GM18867 (cell line): ENCODE data around the gene PALLD.

Experiments used
- ATAC-seq: cut with Tn5 transposase; IDR thresholded peaks from one replicate; pipeline ENCODE4 v1.9.1; 2021; ENCODE audit warnings: mild to moderate bottlenecking, moderate library complexity; ENCODE audit not compliant: unreplicated experiment

Gene PALLD

DNA sequence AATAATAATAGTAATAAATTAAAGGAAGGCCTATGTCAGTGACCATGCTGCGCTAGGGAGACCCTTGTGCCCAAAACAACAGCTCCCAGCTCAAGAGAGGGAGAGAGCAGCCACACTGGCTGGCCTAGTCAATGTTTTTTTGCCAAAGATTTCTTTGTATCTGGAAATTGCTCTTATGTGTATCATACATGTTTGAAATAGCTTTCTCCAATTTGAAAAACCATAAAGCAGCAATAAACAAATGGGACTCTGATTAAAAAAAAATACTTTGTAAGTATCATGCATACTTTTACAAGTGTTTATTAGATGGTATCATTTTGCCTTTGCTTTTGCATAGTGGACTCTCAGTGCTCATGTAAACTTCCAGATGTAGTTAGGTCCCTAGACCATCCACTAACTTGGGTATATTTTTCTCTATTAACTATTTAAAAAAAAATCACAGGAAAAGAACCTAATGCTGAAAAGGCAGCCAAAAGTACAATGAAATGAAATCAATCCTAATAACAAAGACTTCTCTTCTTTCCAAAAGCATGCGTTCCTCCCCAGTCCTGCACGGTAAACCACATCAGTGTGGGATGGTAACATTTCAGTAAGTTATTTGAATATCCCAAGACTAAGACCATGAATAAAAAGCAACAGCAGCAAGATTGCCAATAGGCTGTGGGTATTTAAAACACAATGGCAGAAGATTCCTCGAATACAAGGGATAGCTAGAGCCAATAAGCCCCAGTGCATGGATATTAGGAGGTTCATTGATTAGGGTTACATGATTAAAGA is 117.6 kb downstream of the PALLD start:
- ATAC-seq, result no peak

DNA sequence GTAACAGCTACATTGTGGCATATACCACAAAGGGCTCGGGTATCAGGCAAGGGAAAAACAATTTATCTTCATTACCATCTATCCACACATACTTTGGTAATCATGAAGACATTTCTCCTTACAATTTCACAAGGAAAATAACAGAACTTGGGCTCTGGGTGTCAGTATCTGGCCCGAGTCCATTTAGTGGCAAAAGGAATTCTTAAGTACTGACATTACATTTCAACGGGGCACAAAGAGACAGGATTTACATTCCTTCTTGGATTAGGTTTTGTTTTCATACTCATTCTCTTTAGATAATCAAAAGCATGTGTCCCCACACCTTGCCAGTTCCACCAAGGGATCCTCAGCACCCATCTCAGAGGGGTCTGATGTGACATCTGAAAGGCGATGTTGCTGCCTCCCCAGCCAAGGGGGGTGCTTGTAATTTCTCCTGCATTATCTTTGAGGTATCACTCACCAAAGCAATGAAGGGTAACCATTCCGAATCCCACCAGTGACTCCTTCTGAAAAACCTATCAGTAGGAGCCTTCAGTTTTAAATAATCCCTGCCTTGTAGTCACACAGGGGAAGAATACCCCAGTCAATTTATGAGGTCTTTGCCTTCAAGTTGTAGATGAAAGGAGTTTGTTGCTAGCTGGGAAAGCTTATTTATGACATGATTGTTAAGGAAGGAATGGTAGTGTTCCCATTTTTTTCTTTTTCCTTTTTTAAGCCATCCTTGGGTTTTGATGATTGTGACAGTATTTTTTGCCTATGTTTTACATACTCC is 118.6 kb downstream of the PALLD start:
- no peak for ATAC-seq

DNA sequence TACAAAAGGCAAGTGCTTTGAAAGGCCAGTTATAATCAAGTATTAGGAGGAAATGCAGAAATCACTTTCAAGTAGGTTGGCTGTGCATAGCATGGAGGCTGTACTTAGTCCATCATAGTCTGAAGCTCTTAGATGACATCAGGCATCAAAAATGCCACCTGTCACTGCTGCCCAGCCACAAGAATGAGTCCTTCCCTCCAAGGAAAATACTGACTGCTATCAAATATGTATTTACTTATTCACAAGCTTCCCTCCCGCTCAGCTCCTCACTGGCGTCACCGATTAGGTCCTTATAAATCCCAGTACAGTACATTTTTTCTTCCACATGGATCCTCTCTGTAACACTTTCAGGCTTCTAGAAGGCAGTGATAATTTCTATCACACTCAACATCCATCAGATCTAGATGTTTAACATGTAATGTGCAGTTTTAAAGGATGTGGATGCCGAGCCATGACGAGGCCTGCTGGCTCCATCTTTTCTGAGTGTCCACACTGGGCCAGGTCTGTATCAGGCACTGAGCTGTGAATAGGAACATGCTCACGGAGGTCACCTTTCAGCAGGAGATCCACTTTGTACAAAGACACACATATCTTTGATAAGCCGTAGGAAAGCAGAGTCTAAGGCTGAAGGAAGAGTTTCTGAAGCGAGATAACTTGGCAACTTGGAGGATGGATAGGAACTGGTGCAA is 121.9 kb downstream of the PALLD start:
- no peak for ATAC-seq

DNA sequence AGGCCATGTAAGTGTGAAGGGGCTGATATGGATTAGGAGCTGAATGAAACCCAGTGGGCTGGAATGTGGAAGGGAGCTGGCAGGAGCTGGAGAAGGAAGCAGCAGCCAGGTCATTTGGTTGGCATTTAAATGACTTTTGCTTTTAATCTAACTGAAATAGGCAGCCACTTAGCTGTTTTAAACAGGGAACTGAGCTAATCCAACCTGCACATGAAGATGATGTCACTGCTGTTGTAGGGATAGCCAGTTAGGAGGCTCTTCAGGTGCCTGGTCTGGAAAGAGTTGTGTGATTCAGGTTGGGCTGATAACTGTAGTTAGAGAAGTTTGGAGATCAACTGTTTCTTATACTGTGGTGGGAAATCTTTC is 122.4 kb downstream of the PALLD start:
- ATAC-seq, result no peak

DNA sequence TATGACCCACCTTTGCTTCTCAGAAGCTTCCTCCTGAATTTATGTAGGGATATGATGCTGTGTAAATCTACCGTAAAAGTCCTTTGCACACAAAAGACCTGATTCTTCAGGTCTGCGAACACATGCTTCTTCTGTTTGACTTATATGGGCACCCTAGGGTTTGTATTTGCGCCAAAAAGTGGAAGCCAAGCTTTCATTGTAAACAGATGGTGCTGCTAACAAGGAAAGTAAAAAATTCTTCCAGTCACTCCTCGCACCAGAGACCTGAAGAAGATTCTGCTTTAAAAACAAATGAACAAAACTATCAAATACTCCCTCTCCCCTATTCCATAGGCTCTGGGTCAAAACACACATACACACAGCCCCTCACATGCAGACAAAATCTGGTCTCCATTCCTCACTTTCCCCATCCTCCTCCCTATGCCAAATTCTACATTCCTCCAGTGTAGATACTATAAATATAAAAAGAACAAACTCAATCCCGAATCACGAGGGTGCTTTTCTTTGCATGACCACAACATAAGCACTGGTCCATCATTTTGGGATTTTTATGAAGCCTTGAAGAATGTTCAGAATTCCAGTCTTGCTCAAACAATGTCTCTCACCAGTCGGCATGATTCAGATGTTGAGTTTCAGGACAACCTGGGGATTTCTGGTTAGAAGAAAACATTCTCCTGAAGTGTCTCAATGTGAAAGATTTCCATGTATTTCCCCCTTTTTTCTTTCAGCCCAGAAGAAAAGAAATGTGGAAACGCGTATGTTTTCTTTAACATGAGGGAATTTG is 125.1 kb downstream of the PALLD start:
- ATAC-seq, result no peak

DNA sequence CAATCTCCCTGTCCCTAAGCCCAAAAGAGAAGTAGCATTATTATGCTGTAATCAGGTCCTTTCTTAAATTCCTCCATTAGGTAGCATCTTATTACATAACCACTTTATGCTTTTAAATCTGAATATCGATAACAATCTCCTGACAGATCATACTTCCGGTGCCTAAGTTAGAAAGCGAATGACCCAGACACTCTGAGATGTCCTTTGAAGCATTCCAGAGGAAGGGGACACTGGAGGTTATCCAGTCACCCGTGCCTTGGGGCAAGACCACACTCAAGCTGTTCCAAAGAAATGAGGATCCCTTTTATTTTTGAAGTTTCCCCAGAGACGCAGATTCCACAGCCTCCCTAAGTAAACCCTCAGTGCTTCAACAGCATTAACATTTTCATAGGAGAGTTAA is 125.7 kb downstream of the PALLD start:
- no peak for ATAC-seq

DNA sequence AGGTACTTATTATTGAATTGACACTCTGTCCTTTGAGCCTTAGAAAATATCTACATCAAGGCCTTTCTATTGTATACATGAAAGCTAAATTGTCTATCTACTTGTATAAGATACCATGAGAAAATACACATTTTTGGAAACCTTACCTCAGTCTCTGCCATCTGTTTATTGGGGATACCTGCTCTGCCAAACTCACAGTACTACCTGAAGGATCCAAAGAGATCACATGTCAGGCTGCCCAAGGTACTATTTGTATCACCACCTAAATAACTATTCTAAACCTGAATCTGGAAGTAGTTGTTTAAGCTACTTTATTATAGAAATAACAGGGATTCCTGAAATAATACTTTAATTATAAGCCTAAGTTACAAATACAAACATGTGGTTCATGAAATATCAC is 126.2 kb downstream of the PALLD start:
- no peak for ATAC-seq

DNA sequence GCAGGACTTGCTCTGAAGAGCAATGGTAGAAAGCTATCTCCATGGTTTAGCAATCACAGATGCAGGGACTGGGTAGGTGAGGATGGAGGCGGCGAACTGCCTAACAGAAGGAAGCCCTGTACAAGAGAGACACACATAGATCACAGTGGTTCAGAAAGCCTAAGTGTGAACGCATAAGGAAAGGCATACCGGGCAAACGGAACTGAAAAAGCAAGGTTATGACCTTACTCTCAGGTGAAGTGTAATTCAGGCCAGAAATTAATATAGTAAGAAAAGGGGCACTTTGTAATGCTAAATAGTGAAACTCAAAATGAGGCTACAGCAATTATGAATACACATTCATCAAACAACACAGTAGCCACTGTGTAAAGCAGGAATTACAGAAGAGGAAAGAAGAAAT is 126.6 kb downstream of the PALLD start:
- ATAC-seq, result no peak

DNA sequence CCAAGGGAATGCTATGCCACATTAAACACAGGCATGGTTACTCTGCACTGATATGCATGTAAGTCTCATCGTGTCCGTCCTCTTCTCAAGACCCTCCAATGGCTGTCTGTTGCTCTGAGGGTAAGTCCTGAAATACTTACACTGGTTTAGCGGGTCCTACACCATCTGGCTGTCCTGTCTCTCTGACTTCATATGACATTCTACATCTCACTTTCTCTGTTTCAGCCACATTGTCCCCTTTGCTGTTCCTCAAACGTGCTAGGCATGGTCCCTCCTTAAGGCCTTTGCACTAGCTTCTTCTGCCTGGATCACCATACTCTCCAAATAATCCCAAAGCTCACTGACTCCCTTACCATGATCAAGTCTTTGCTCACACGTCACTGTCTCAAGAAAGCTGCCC is 131.4 kb downstream of the PALLD start:
- ATAC-seq, result no peak

DNA sequence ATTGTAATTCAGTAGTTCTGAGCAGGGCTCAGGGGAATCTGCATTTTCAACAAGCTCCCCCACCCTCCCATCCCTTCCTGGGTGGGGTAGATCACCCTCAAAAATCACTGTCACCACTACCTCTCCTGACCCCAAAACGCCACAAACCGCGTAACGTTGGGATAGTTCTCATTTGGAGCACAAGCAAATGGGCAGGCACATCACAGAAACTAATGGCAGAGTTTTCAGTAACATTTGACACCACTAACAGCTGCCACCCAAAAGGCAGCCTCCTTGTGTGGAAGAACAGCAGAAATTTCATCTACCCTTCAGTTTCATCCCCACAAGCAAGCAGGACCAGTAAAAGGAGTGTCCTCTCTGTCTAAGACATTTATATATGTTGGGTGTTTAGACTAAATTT is 132.7 kb downstream of the PALLD start:
- no peak for ATAC-seq

DNA sequence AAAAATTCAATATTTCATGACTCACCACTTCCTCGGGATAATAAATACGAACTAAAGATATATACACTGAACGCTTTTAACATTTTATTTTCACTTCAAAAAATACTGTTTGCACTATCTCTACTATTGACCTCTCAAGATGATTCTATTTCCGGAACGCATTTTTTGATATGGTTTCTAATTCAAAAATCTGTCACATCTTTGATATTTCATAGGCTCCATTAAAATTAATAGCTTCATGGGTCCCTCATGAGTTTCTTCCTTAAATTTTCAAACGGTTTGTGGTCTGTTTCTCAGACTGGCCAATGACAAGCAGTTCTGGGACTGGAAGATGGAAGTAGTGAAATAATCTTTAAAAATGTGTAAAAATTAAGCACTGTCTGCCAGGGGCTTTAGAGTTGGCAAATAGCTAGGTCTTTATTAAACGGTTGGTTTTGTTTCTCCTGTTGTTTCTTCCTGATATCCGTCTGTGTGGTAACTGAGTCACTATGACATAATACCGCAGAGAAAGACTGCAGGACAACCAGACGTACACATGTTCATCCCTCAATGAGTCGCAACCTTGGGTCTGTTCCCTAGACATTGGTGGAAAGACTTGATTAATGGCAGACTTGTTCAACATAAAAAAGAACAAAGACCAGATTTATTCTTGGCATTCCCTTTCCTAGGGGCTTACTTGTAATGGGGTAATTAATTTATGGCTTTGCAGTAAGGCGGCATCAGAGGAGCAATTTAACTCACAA is 133.8 kb downstream of the PALLD start:
- no peak for ATAC-seq

DNA sequence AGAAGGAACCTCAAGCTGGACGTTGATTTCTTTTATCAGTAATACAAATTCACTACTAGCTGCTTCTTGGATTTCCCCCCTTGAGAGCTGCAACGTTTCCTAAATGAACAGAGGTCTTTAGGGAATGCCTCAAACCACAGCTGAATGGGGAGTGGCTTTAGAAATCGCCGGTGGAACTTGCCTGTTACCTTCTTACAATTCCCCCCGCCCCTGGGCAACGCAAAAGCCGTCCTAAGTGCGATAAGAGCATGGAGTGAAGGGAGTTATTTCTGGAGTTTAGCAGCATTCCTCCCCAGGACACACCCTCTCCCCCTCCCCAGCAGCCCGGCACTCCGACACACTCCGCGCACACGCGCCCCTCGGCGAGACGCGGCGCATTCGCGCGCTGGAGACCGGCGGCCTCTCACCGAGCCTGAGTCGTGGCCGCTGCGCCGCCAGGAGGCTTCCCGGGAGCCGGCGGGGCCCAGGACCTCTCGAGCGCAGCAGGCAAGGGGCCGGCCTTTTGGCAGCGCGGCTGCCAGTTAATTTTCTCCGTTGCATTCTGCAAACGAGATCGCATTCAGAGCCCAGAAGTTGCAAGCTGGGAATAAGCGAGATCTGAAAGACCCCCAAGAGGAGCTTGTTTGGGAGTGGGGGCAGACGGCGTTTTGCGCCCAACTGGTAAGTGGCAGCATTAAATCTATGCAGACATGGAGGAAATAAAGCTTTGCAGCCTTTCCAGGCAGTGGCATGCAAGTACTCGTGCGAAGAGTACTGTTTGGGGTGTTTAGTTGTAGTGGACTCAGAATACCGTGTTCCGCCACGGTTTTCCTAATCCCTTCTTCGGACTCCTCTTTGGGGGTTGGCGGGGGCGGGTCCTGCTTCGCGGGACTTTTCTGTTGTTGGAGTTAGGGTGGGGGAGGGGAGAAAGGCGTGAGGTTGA is 134.7 kb downstream of the PALLD start:
- ATAC-seq, result no peak

DNA sequence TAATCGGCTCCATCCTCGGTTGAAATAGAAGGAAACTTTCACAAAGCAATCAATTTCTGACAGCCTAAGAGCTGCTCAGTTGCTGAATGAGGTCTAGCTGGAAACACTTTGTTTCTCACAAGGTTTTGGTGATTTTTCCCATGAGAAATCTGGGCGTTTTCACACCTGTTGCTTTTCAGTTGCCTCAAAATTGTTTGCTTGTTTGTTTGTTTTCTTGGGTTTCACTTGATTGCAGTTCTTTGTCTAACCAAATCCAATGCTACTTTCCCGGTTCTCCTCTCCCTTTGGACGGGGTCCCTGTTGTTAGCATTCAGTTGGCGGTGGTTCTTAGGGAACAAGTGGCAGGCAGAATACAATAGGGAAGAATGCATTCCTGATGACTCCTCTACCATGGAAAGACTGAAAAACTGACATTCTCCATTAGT is 135.5 kb downstream of the PALLD start:
- ATAC-seq, result no peak

DNA sequence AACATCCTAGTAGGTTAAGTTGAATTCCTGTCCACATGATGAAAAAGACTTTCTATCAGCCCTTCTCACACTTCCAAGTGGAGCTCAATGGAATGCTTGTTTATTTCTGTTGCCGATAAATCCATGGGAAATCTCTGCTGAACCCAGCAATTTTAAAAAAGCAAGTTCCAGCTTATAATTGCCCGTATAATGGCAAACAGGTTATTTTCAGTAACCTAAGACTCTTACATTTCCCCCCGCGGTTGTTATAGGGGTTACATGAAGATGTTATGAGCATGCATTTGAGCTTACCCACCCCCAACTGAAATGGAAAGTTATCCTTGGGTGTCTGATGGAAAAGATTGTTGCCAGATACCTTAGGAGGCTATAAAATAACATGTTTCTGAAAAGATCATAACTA is 136.2 kb downstream of the PALLD start:
- no peak for ATAC-seq

DNA sequence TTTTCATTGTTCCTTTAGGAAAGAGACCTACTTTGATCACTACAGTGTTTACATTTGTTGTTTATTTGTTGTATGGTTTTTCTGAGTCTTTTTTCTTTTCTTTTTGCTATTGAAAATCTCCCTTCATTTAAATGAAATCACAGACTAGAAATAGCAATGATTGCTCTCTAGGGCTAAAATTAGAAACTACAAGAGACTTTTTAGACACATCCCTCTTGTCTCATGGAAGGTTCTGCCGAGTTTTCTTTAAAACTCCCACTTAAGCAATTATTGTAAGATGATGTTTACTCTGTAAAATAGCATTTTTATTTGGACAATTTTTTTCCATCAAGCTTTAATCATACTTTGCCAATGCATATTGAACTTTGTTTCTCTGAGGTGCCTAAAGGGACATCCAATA is 136.6 kb downstream of the PALLD start:
- ATAC-seq, result no peak

DNA sequence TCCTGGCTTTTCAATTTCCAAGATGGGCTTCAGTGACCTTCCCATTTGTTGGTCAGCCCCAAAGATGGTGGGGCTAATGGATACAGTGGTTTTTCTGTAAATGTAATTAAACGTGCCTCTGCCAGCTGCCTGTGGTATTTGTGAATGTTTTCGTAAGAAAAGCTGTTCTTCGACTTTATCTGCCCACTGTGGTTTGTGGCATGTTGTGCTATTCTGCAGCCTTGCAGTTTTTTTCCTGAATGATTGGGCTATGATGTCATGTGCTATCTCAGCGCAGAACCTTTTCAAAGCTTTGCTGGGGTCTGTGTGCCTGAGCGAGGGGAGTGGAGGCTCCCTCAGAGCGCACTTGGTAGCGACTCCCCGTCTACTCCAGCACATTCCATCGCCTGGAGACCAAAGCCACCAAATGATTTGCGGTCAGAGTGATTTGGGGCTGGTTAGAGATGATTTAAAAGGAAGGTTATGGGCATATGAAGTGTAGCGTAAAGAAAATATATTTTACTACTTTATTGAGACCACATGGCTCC is 137.5 kb downstream of the PALLD start:
- no peak for ATAC-seq

DNA sequence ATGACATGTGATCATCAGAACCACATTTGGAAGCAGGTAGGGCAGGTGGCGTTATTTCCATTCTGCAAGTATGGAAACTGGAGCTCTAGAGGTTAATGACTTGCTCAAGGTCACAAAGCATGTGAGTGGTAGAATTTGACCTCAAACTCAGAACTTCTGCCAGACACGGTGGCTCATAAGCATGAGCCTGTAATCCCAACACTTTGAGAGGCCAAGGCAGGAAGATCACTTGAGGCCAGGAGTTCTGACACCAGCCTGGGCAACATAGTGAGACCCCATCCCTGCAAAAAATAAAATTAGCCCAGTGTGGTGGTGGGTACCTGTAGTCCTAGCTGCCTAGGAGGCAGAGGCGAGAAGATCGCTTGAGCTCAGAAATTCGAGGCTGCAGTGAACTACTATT is 139.2 kb downstream of the PALLD start:
- no peak for ATAC-seq

DNA sequence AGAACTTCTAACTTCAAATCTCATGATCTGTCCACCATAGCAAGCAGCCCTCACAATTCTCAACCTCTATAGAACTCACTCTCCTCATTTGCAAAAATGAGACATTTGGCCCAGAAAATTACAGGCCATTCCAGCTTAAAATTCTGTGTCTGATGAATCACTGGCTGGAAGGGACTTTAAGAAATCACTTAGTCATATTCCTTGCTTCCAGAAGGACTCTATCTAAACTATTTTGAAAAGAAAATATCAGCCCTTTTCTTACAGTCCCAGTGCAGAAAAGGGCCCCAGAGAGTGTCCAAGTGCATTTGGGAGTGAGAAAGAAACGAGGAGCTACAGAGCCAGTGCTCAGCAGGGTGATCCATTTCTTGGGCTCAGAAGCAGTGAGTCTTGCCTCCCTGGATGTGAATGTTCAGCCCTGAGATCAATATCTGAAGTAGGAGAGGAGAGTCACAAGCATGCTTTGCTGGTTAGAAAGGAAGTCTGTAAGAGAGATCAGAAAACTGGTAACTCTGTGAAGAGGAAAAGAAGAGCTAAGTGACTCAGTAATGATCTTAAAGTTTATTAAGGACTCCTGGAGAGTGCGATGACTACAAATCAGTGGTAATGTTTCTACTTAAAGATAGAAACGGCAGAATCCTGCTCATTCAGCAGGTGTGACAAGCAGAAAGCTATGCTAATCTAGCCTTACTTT is 139.8 kb downstream of the PALLD start:
- ATAC-seq, result no peak
